ENCODE measurements around the gene TGFBR1.

TGFBR1 gene

DNA sequence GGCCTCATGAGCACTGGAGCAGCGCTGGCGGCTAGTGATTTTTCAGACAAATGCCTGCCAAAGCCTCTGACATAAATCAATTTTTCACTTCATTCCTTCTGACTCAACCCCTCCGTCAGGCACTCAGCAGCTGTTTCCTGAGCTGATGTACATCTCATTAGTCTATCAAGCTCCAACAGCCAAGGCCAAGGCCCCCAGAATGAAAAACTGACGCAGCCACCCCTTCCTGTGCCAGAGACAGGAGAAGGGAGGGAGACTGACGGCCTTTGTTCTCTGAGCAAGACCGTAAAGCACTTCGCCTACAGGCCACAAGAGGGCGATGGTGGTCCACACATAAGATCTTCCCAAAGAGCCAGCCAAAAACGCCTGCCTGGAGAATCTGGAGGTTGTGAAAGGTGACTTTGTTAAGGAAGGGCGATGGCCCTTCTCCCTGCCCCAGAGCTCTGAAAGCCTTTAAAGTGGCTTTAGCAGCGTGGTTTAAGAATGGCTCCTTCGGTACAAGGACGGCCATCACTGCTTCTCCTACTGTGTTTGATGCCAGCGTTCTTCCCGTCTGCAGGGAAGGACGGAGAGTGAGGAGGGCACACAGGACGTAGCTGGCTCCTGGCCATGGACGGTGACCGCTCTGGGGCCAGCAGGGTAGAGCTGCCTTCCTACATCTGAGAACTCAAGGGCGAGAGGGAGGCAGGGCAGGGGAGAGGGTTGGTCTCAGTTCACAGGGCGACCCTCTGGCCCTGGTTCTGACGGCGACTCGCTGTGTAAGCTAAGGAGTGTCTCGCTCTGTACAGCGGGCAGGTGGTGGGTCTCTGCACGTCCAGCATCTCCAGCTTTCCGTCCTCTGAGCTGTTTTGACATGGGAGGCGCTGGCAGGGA, 79.8 kb downstream of the TGFBR1 start:
- Histone ChIP-seq H3K4me1 (ENCODE audit: insufficient read depth, low read length) (peaks cover 6% of the 10 kb centered on the region; the same call in 1 of the 2 replicates), H3K4me2 (ENCODE audit: insufficient read depth, low read length) (no peak overlapping the region), H4K20me1 (ENCODE audit: insufficient read depth, low read length) (no peaks in the 10 kb centered on the region), H3K36me3 (ENCODE audit: insufficient read depth, low read length) (no peaks in the 10 kb centered on the region), H2AFZ (ENCODE audit: low read depth, low read length) (peak overlapping the region; percentile 55), H3K9me3 (ENCODE audit: insufficient read depth, low read length, severe bottlenecking) (no peaks in the 10 kb centered on the region), H3K79me2 (ENCODE audit: insufficient read depth, low read length) (no peaks in the 10 kb centered on the region), H3K9ac (ENCODE audit: low read depth, low read length) (no peak overlapping the region), H3K4me3 (ENCODE audit: low read depth in 1 of 2, low read length in 2 of 2) (no peak overlapping the region), H3K27ac (ENCODE audit: low read length) (no peak overlapping the region), H3K27me3 (ENCODE audit: insufficient read depth, low read length, poor library complexity) (peaks cover 4% of the 10 kb centered on the region)
- ATAC-seq (ENCODE audit: insufficient read depth, low read depth) (peak; percentile 95), DNase-seq (peak; percentile 77)
- TF ChIP-seq, protein P1, sequence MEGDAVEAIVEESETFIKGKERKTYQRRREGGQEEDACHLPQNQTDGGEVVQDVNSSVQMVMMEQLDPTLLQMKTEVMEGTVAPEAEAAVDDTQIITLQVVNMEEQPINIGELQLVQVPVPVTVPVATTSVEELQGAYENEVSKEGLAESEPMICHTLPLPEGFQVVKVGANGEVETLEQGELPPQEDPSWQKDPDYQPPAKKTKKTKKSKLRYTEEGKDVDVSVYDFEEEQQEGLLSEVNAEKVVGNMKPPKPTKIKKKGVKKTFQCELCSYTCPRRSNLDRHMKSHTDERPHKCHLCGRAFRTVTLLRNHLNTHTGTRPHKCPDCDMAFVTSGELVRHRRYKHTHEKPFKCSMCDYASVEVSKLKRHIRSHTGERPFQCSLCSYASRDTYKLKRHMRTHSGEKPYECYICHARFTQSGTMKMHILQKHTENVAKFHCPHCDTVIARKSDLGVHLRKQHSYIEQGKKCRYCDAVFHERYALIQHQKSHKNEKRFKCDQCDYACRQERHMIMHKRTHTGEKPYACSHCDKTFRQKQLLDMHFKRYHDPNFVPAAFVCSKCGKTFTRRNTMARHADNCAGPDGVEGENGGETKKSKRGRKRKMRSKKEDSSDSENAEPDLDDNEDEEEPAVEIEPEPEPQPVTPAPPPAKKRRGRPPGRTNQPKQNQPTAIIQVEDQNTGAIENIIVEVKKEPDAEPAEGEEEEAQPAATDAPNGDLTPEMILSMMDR (IDR thresholded peaks at IDR 0.05; ENCODE audit: borderline replicate concordance, extremely low read depth, low read length, poor library complexity, severe bottlenecking): peak; percentile 90
- TF ChIP-seq EZH2 (IDR thresholded peaks at IDR 0.05; ENCODE audit: borderline replicate concordance, low read depth, low read length, severe bottlenecking): no peak

- H3K4me1 ChIP-seq (ENCODE audit: insufficient read depth, low read length): peaks cover 6% of the 10 kb centered on the region; the same call in 1 of the 2 replicates
- no peak overlapping the region for H2AFZ ChIP-seq (ENCODE audit: low read depth, low read length)
- no peaks in the 10 kb centered on the region for H4K20me1 ChIP-seq (ENCODE audit: insufficient read depth, low read length)
- no peak overlapping the region for H3K4me3 ChIP-seq (ENCODE audit: low read depth in 1 of 2, low read length in 2 of 2)
- H3K27ac ChIP-seq (ENCODE audit: low read length): no peak overlapping the region
- no peak overlapping the region for H3K9ac ChIP-seq (ENCODE audit: low read depth, low read length)
- no peak for TF ChIP-seq EZH2 (IDR thresholded peaks at IDR 0.05; ENCODE audit: borderline replicate concordance, low read depth, low read length, severe bottlenecking)
- TF ChIP-seq, protein P1 (IDR thresholded peaks at IDR 0.05; ENCODE audit: borderline replicate concordance, extremely low read depth, low read length, poor library complexity, severe bottlenecking): no peak
- no peaks in the 10 kb centered on the region for H3K79me2 ChIP-seq (ENCODE audit: insufficient read depth, low read length)
- peaks cover 6% of the 10 kb centered on the region for H3K27me3 ChIP-seq (ENCODE audit: insufficient read depth, low read length, poor library complexity)
- H3K4me2 ChIP-seq (ENCODE audit: insufficient read depth, low read length): no peak overlapping the region
- no peaks in the 10 kb centered on the region for H3K36me3 ChIP-seq (ENCODE audit: insufficient read depth, low read length)
- H3K9me3 ChIP-seq (ENCODE audit: insufficient read depth, low read length, severe bottlenecking): no peaks in the 10 kb centered on the region
- ATAC-seq (ENCODE audit: insufficient read depth, low read depth): no peak
- no peak for DNase-seq
These were observed 80.4 kb downstream of the TGFBR1 start for GRCh38 chr9:99185348-99185632.

DNA sequence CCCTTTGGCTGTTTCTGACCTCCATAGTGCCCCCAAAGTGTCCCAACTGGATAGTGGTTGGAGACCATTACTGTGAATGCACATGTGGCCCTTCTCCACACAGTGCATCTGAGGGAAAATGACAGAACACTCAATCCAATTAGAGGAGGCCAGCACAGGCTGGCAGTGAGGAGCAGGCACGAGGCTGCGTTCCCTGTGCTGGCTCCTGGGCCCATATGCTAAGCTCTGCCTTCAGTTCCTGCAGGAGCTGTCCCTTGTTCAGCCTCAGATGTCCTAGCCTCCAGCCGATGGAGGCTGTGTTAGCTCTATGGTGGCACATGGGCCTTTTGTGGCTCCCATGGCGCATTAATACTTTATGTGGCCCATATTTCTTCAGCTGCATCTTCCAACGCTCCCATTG, 81.0 kb downstream of the TGFBR1 start:
- no peak overlapping the region for H3K9ac ChIP-seq (ENCODE audit: low read depth, low read length)
- H3K4me2 ChIP-seq (ENCODE audit: insufficient read depth, low read length): no peak overlapping the region
- no peaks in the 10 kb centered on the region for H4K20me1 ChIP-seq (ENCODE audit: insufficient read depth, low read length)
- H3K9me3 ChIP-seq (ENCODE audit: insufficient read depth, low read length, severe bottlenecking): no peaks in the 10 kb centered on the region
- peaks cover 6% of the 10 kb centered on the region; the same call in 1 of the 2 replicates for H3K4me1 ChIP-seq (ENCODE audit: insufficient read depth, low read length)
- no peak for DNase-seq
- H2AFZ ChIP-seq (ENCODE audit: low read depth, low read length): no peak overlapping the region
- H3K79me2 ChIP-seq (ENCODE audit: insufficient read depth, low read length): no peaks in the 10 kb centered on the region
- H3K27ac ChIP-seq (ENCODE audit: low read length): no peak overlapping the region
- H3K4me3 ChIP-seq (ENCODE audit: low read depth in 1 of 2, low read length in 2 of 2): no peak overlapping the region
- no peaks in the 10 kb centered on the region for H3K36me3 ChIP-seq (ENCODE audit: insufficient read depth, low read length)
- ATAC-seq (ENCODE audit: insufficient read depth, low read depth): no peak
- H3K27me3 ChIP-seq (ENCODE audit: insufficient read depth, low read length, poor library complexity): peaks cover 6% of the 10 kb centered on the region
- TF ChIP-seq, protein P1 (IDR thresholded peaks at IDR 0.05; ENCODE audit: borderline replicate concordance, extremely low read depth, low read length, poor library complexity, severe bottlenecking): no peak
- TF ChIP-seq EZH2 (IDR thresholded peaks at IDR 0.05; ENCODE audit: borderline replicate concordance, low read depth, low read length, severe bottlenecking): no peak
